RWPE2 (cell line): ENCODE results near the gene PSMC6.
A peak's percentile ranks its signal among the peaks of the same experiment; 100 is the strongest.

Experiments
- ATAC-seq: fragments of 200-7000 bp; cut with Tn5 transposase; 3 replicates; pipeline ENCODE4 v1.9.1; 2021; ENCODE audit warnings: low read depth
- DNase-seq: peaks from one replicate; pipeline ENCODE4 v3.0.0-alpha.2; 2020; ENCODE audit warnings: low spot score
- H3K27ac ChIP-seq: fragments of 450-650 bp; 2 replicates; pipeline ENCODE4 v1.5.1; 2017; ENCODE audit warnings: mild to moderate bottlenecking; ENCODE audit not compliant: poor library complexity, severe bottlenecking
- H3K27me3 ChIP-seq: fragments of 250-450 bp; sonication (Bioruptor Pico); 2 replicates; pipeline ENCODE4 v1.5.1; 2021; ENCODE audit warnings: mild to moderate bottlenecking, moderate library complexity; ENCODE audit not compliant: insufficient read depth, poor library complexity, severe bottlenecking
- H3K36me3 ChIP-seq: fragments of 250-450 bp; sonication (Bioruptor Pico); 2 replicates; pipeline ENCODE4 v1.5.1; 2020; ENCODE audit warnings: low read depth, mild to moderate bottlenecking, moderate library complexity
- H3K4me1 ChIP-seq: fragments of 250-450 bp; sonication (Bioruptor Pico); 2 replicates; pipeline ENCODE4 v1.5.1; 2021; ENCODE audit warnings: mild to moderate bottlenecking, moderate library complexity; ENCODE audit not compliant: insufficient read depth, poor library complexity, severe bottlenecking
- H3K4me3 ChIP-seq: fragments of 250-450 bp; sonication (Bioruptor Pico); 2 replicates; pipeline ENCODE4 v1.5.1; 2021; ENCODE audit warnings: mild to moderate bottlenecking, moderate library complexity; ENCODE audit not compliant: severe bottlenecking
- H3K9me3 ChIP-seq: fragments of 250-450 bp; sonication (Bioruptor Pico); 2 replicates; pipeline ENCODE4 v1.5.1; 2021; ENCODE audit warnings: mild to moderate bottlenecking, moderate library complexity; ENCODE audit not compliant: severe bottlenecking
- CTCF ChIP-seq: fragments of 450-650 bp; IDR thresholded peaks from one replicate; pipeline ENCODE4 v1.5.1; 2017; ENCODE audit warnings: mild to moderate bottlenecking, moderate library complexity; ENCODE audit not compliant: poor library complexity, severe bottlenecking

Gene PSMC6

GRCh38 chr14:52678591-52678990 is 28.4 kb upstream of the PSMC6 start:
- Histone ChIP-seq H3K9me3 (no peaks in the 10 kb centered on the region), H3K27me3 (no peaks in the 10 kb centered on the region), H3K4me3 (no peak overlapping the region), H3K36me3 (peaks cover 94% of the 10 kb centered on the region), H3K27ac (no peak overlapping the region), H3K4me1 (no peaks in the 10 kb centered on the region)
- peak; percentile 62 for TF ChIP-seq CTCF
- DNase-seq, result no peak
- ATAC-seq, result peak; percentile 66; the same call in 2 of the 3 replicates

GRCh38 chr14:52683985-52684520 is 22.9 kb upstream of the PSMC6 start:
- peaks cover 10% of the 10 kb centered on the region for H3K4me1 ChIP-seq
- no peaks in the 10 kb centered on the region for H3K9me3 ChIP-seq
- no peak for DNase-seq
- ATAC-seq, result no peak; the same call in 2 of the 3 replicates
- no peaks in the 10 kb centered on the region for H3K27me3 ChIP-seq
- no peak overlapping the region for H3K27ac ChIP-seq
- no peak overlapping the region for H3K4me3 ChIP-seq
- TF ChIP-seq CTCF, result no peak
- peaks cover 41% of the 10 kb centered on the region for H3K36me3 ChIP-seq

- no peak for TF ChIP-seq CTCF
- DNase-seq (no peak), ATAC-seq (no peak)
- Histone ChIP-seq H3K9me3 (no peaks in the 10 kb centered on the region), H3K36me3 (peaks cover 33% of the 10 kb centered on the region), H3K4me1 (peaks cover 28% of the 10 kb centered on the region), H3K4me3 (no peak overlapping the region), H3K27me3 (no peaks in the 10 kb centered on the region), H3K27ac (no peak overlapping the region)
Observed at GRCh38 chr14:52686176-52686575, 20.8 kb upstream of the PSMC6 start.

- H3K27me3 ChIP-seq, result no peaks in the 10 kb centered on the region
- peaks cover 26% of the 10 kb centered on the region for H3K36me3 ChIP-seq
- H3K9me3 ChIP-seq, result no peaks in the 10 kb centered on the region
- H3K27ac ChIP-seq, result peak overlapping the region; percentile 27
- ATAC-seq, result 0 out of 3 replicates have a peak, but pooled peaks have one; percentile 3
- no peak for DNase-seq
- no peak overlapping the region for H3K4me3 ChIP-seq
- TF ChIP-seq CTCF, result no peak
- peaks cover 49% of the 10 kb centered on the region for H3K4me1 ChIP-seq
Observed at GRCh38 chr14:52690983-52691760, 15.8 kb upstream of the PSMC6 start.
